Esophagus muscularis mucosa (tissue), 3 donors: Measurements from ENCODE around the gene KL.

Experiments used
- POLR2A ChIP-seq: fragments of 450-650 bp; IDR thresholded peaks from one replicate; pipeline ENCODE4 v1.6.1; 2017; ENCODE audit warnings: antibody characterized with exemption, moderate library complexity, mild to moderate bottlenecking, low read depth
- POLR2AphosphoS5 ChIP-seq, 2 donors: sonication (generic); formaldehyde crosslinking; IDR thresholded peaks; one replicate each; pipeline ENCODE4 v1.6.1; 2017; ENCODE audit warnings: antibody characterized with exemption in 2 of 2
- TF ChIP-seq, protein P1 (sequence below), 3 experiments: fragments of 200-600 bp in 2 of 3; fragments of 450-650 bp in 1 of 3; sonication (generic) in 2 of 3; IDR thresholded peaks; one replicate each; pipeline ENCODE4 v1.5.1; 2017 to 2019; ENCODE audit warnings: antibody characterized with exemption in 3 of 3, mild to moderate bottlenecking in 2 of 3, moderate library complexity in 1 of 3

DNA sequence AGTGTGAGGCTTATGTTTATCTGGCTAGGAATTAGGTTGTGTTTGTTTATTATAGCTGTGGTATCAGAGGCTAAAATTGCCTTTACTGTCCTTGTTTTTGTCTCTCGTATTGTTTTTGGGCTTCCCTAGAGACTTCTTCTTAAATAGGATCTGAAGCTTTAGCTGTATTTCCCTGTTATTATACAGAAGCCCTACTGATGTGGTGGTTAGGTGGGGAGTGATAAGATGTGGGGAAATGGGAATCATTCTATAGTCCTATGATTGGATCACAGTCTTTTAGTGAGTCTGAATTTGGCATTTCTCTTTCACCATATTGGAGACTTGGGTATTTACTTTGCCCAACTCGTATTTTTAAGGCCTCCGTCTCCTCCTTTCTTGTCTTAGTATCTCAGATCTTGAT is 8.3 kb upstream of the KL start:
- TF ChIP-seq POLR2AphosphoS5 (IDR thresholded peaks at IDR 0.05) (no peak), POLR2A (no peak)
- TF ChIP-seq, protein P1, sequence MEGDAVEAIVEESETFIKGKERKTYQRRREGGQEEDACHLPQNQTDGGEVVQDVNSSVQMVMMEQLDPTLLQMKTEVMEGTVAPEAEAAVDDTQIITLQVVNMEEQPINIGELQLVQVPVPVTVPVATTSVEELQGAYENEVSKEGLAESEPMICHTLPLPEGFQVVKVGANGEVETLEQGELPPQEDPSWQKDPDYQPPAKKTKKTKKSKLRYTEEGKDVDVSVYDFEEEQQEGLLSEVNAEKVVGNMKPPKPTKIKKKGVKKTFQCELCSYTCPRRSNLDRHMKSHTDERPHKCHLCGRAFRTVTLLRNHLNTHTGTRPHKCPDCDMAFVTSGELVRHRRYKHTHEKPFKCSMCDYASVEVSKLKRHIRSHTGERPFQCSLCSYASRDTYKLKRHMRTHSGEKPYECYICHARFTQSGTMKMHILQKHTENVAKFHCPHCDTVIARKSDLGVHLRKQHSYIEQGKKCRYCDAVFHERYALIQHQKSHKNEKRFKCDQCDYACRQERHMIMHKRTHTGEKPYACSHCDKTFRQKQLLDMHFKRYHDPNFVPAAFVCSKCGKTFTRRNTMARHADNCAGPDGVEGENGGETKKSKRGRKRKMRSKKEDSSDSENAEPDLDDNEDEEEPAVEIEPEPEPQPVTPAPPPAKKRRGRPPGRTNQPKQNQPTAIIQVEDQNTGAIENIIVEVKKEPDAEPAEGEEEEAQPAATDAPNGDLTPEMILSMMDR (IDR thresholded peaks at IDR 0.05) = no peak
